GM18861 (cell line): ENCODE results near the gene XAB2.

Experiments used
- ATAC-seq: cut with Tn5 transposase; IDR thresholded peaks from one replicate; pipeline ENCODE4 v1.9.1; 2021; ENCODE audit not compliant: unreplicated experiment

XAB2 gene

DNA sequence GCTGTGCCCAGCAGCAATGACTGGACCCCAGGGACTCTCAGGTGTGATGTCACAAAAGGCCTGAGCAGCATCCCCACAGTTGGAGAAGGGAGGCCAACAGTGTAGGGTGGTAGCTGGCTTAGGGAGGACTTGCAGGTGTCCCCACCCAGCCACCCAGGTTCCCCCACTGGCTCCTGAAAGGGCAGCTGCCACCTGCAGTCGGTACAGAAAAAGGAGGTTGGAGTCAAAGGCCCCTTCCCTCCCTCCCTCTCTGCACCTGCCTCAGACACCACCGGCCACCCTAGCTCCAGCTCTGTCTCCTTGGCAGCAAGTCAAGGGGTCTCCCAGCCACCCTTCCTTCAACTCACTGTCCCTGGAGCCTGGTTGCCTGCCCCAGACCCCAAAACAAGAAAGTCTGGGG is 4.4 kb upstream of the XAB2 start, which contains the start of gene PCP2:
TSS of gene PCP2 (minus strand) at position 22 of the 400 bp plus-strand sequence. CDS start 262 bp downstream, outside the sequence.
- no peak for ATAC-seq

DNA sequence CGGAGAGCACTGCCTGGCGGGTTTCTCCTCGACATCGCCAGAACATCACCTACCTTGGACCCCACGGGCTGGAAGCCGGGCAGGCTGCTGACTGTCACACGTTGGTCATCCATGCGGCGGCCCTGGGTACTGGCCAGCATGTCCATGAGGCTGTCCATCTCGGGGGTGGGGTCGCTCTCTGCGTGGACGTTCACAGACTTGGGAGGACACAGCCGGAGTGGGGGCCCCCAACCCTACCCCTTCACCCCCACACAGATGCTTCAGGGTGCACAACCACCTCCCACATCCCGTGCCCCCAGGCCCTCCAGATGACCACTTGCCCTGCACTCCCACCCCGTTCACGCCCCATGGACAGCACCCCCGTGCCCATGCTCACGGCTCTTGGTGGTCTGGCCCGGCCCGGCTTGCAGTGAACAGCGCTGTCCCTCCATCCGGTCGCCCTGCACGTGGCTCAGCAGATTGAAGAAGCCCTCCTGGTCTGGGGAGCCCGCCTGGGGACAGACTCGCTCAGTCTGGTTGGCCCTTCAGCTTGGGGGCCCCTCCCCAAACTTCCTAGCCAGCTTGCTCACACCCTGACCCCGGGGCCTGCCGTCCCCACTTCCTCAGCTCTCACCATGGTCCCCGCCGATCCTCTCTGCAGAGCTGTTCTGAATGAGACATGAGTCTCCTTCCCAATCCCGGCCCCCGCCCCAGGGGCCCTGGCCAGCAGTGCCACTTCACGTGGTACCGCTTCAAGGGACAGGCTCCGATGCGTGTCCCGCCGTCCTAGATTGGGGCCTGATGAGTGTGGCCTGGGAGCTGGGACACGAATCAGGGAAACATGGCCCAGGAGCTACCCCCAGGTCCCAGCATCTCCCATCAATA is 3.2 kb upstream of the XAB2 start:
- no peak for ATAC-seq

DNA sequence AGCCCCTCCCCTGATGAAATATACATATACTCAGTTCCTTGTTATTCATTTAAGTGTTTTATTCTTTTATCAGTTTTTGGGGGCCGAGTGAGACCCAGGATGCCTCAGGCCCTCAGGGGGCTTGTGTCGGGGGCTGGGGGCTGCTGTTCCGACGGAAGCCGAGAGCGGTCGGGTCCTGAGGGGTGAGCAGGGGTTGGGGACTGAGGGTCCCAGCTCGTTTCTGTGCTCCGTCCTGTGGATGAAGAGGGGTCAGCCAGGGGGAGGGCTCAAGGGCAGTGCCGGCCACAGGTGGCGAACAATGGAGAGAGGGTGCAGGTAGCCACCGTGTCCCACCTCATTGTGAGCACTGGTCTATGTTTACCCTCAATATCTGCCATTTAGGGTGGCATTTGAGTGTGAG is 2.2 kb upstream of the XAB2 start:
- no peak for ATAC-seq

DNA sequence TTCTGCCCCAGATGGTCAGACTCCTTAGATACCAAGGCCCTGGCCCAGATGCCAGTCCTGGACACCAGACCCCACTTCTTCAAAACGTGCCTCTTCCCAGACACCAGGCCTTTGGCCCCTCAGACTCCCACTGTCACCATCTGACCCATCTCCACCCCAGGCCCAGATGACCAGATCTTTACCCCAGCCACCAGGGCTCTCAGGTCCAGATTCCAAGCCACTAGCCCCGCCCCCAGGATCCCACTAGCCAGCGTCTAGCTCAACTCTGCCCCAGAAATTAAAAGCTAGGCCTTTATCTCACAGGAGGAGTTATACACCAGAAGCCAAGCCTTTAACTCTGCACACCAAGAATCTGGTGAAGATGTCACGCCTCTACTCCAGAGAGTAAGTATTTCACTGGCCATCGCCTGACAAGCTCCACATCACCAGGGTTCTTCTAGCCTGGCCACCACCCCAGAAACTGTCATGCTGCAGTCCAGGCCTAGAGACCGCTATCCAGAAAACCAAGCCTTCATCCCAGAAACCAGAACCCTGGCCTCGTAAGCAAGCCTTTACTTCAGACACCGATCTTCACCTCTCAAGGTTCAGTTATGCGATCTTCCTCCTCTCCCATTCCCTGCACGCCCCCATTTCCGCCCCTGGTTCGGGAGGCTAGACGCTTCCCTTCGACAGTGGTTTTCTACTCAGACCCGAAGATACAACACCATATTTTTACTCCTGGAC is 595 bp downstream of the XAB2 start:
- no peak for ATAC-seq

DNA sequence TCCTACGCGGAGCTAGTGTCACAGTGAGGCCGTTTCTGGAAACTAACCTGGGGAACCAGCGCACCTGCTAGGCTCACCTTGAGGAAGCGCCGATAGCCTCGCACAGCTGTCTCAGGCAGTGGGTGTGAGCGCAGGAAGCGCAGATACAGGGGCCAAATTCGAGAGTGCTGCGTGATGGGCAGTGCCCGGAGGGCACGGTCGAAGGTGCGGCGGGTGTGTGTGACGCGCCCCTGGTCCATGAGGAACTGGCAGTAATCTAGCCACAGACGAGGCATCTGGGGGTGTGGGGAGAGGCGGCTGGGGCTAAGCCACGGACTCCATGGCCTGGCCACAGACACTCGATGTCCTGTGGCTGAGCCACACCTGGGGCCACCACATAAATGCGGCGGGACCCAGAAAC is 2.2 kb downstream of the XAB2 start:
- no peak for ATAC-seq

DNA sequence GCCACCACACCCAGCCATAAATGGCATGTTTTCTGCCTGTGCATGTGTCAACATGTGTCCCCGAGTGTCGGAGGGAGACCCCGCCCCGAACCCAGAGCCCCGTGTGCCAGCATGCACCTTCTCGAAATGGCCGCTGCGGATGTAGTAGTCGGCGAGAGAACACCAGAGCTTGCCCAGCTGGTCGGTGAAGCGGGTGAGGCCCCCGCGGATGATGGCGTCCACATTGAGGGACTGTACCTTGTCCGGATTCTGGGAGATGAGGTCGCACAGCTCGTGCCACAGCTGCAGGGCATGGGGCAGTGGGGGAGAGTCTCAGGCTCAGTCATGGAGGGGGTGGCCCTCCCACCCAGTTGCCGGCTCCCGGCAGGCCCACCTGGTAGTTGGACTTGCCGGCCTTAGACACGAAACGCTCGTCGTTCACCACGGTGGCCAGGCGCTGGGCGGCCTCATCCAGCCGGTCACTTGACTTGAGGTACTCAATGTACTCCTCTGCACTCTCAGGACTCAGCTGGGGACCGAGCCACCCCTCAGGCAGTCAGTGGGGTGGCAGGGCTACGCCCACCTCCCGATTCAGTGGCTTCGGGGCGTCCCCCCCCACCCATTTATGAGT is 3.5 kb downstream of the XAB2 start:
- no peak for ATAC-seq

DNA sequence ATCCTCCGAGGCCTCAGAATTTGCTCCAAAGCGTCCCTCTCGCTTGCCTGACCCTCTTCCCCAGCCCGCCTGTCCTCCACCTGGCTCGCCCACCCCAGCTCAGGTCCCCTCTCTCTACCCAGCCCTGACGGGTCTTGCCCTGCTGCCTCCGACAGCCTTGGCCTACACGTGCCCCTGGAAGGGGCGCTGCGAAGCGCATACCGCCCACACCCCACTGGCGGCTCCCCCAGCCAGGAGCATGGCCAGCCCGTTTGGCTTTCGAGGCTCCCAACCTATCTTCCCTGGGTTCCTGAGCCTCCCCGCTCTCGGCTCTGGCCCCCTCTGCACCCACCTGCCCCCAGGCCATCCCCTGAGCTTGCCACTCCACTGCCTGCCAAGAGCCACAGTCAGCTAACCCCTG is 4.5 kb downstream of the XAB2 start:
- no peak for ATAC-seq

DNA sequence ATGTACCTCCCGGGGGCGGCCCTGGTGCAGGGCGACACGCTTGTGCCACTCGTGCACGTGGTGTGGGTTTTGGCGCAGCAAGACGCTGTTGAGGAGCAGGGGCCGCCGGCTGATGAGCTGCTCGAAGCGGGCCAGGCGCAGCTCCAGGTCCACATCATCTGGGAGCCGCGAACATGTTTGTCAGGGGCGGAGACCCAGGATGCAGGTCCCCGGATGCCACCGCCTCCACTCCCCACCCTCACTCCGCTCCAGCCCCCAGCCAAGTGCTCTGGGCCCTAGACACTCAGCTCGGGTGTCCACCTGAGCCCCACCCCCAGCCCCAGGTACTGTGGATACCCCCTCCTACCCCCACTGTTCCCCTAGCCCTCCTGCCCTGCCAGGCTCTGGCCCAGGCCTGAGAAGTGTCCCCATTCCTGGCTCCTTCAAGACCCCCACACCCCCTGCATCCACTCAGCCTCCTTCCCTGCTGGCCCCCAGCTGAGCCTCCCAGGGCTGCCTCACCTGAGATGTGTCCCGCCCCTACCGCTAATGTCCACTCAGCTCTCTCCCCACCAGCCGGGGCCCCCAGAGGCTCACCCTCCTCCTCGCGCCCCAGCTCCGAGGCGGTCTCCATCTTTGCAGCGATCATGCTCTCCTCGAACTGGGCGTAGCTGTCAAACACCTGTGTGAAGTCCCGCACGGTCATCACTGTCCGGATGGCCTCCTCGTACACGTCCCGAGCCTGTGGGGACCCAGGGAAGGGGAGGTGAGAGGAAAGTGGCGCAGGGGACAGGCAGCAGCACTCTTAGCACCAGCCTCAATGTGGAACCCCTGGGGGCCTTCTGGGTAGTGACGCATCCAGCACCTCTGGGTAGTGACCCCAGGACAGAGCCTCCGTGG is 5.4 kb downstream of the XAB2 start:
- no peak for ATAC-seq

DNA sequence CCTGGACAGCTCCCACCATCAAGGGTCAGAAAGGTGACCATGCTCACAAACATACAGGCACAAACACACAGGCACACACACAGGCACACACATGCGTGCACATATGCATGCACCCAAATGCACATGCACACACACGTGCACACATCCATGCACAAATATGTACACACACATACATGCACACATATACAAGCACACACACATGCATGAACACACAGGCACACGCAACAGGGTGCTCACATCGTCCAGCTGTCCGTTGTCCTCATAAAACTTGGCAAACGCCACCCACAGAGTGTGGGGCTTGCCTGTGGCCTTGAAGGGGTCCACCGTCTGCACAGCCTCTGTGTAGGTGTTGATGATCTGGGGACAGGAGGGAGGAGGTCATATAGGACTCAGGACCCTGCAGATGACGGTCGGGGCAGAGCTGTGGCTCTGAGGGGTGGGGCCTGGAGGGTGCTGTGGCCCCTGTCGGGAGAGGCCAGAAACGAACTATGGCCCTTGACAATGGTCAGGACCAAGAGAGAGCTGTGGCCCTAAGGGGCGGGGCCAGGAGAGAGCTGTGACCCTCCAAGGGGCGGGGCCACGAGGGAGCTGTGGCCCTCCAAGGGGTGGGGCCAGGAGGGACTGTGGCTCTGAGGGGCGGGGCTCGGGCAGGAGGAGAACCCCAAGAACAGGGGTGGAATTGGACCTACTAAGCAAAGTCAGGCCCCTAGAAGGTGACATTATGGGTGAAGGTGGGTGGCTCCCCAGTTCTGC is 6.2 kb downstream of the XAB2 start:
- ATAC-seq = no peak

DNA sequence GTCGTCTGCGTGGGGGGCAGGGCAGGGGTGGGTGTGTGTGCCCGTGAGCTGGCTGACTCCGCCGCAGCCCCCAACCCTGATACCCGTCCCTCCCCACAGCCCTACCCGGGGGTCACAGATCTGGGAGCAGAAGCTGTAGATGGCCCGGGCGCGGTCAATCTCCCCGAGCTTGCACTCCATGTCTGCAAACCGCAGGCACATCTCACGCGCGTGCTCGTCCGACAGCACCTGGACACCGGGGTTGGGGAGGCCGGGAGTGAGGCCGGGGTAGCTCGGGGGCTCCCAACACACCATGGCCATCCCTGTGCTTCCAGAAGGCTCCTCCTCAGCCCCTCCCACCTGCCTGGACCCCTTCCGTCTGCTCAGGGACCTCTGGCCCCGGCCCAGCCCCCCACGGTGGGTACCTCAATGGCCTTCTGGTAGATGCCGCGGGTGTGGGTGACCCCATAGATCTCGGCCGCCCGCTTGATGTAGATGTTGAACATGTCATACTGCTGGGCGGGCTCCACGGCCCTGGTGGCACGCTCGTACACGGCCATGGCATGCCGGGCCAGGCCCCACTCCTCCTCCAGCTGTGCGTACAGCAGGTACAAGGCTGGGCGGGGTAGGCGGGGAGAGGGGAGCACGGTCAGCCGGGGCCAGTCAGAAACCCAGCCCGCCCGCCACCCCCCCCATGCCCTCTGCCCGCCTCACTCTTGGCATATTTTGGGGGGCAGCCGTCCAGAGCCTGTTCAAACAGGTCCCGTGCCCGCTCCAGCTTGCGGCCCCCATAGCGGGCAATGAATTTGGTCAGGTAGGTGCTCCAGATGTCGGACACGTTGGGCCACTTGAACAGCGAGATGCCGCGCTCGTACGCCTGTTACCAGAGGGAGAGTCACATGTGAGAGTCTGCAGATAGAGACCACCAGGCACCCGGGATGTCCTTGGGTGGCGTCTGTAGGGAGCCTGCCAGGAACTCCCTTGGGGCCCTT is 8.6 kb downstream of the XAB2 start:
- ATAC-seq = no peak

DNA sequence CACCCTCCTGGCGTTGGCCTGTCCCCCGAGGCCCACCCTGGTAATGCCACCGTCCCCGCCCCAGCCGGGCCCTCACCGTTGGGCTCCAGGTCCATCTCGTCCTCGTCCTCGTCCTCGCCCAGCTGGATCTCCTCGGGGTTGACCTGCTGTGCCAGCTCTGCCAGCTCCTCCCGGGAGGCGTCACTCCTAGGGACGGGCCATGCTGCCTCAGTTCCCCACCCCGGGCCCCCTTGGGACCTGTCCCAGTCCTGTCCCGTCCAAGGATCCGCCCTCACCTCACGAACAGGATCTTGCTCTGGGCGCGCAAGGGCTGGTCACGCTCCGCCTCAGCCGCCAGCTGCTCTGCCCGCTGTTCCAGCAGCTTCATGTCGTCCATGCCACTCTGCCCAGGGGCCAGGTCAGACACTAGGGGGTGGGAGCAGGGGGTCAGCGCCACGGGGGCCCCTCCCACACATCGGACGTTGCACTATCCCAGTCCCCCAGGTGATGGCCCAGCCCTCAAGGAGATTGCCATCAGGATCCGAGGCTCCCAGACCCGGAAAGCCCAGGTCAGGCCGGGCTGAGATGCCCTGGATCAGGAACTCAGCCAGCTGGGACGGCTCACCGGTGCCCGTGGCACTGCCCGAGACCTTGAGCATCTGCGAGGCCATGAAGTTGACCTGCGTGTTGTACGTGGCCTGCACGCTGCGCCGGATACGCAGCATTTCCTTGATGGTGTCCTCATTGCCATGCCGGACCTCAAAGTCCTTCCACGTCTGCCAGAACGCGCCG is 9.5 kb downstream of the XAB2 start:
- no peak for ATAC-seq

DNA sequence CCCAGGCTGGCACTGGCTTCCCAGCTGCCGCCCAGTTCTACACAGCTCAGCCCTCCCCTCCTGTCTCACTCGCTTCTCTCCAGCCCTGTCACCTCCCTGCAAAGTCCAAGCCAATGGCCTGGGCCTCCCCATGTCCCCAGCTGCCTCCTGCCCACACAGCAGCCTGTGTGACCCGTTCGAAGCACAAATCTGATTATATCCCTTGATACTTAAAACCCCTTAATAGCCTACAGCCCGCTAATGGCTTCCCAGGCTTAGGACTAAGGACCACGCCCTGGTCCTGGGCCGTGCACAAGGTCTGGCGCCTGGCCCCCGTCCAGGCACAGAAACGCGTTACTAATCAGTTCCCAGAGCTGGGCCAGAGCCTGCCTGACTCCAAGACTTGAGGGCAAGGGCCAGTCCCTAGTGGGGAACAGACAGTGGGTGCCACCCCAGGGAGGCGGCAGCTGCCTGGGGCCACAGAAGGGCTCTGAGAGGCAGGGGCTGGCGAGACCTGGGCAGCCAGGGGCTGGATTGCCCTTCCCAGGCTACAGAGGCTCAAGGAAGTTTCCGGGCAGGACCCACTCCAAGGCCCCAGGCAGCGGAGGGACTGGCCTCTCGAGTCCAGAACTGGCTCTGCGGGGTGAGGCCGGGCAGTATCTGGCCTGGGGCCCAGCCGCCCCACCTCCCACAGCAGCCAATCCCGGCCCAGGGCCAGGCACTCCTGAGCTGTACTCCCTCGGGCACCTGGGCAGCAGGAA is 10.4 kb downstream of the XAB2 start:
- no peak for ATAC-seq

DNA sequence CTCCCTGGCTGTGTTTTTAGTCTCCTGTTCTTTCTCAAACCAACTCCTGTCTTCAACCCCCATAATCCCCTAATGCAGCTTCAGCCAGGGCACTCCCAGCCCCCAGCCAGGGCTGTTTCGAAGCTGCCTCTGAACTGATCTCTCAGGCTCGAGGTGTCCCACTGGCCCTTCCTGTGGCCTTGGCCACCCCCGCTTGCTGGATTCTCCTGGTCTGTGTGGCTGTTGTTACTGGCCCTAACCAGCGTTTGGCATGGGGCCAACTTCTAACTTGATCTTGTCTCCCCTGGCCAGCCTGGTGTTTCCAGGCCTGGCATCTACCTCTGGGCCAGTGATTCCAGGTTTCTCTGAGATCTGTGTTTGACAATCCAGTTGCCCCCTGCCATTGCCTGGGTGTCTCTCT is 11.0 kb downstream of the XAB2 start:
- no peak for ATAC-seq

DNA sequence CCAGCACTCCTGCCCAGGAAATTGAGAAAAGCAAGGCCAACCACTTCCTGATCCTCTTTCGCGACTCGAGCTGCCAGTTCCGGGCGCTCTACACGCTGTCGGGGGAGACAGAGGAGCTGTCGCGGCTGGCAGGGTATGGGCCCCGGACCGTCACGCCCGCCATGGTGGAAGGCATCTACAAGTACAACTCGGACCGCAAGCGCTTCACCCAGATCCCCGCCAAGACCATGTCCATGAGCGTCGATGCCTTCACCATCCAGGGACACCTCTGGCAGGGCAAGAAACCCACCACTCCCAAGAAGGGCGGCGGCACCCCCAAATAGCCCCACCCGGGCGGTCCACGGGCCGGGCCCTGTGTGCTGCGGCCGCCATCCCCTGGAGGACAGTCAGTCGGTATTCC is 11.6 kb downstream of the XAB2 start:
- no peak for ATAC-seq

DNA sequence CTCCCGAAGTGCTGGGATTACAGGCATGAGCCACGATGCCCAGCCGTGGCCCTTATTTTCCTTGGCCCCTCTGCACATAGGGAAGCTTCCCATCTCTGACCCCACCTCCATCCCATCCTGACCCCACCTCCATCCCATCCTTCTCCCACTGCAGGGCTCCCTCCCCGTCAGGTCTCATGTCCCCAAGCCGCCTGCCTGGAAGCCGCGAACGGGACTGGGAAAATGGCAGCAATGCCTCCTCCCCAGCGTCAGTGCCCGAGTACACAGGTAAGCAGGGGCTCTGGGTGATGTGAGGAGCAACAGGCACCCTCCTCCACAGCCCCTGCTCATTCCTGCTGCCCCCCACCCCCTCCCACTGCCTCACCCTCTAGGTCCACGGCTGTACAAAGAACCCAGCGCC is 12.2 kb downstream of the XAB2 start:
- no peak for ATAC-seq

DNA sequence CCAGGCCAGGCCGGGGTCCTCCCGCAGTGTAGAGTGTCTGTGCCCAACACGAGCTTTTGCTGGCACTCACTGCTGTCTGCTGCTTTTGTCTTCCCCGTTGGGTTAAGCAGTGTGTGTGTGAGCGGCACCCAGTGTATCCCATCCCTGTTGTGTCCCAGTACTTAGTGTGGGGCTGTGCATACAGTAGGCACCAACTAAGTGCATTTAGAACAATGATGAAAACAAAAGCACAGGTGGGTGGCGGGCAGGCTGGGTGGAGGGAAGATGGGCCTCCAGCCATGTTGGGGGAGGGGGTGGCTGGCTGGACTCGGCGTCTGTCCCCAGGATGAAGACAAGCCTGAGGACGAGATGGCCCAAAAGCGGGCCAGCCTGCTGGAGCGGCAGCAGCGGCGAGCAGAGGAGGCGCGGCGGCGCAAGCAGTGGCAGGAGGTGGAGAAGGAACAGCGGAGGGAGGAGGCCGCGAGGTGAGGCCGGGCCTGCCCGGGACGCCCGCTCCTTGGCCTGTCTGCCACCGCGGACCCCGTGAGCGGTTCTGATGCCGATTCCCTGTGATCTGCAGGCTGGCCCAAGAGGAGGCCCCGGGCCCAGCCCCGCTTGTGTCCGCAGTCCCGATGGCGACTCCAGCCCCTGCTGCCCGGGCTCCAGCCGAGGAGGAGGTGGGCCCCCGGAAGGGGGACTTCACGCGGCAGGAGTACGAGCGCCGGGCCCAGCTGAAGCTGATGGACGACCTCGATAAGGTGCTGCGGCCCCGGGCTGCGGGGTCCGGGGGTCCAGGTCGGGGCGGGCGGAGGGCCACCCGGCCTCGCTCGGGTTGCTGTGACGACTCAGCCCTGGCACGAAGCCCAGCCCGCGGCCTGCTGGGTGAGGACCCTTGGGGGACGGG is 14.2 kb downstream of the XAB2 start:
- ATAC-seq = no peak
